CD14-positive monocyte (primary cell): ENCODE results near the gene TULP3. TPM values are rescaled to one million over a fixed set of nuclear protein-coding genes. Genes with fewer than 3 reads are reported as not detected.

Source experiments
- DNase-seq, 3 donors: peaks; one replicate each; pipeline ENCODE4 v3.0.0-alpha.2; 2011 to 2022
- H2AFZ ChIP-seq: 2 replicates; pipeline ENCODE4 v1.6.0; 2012; ENCODE audit warnings: mild to moderate bottlenecking, low read depth, low read length, inconsistent platforms; ENCODE audit not compliant: insufficient read depth, poor library complexity, severe bottlenecking
- H3K27ac ChIP-seq, 2 donors: 1 replicate in 1 of 2; 2 replicates in 1 of 2; pipeline ENCODE4 v1.5.1; 2012 to 2013; ENCODE audit warnings: low read length in 2 of 2, control low read depth in 1 of 2, inconsistent platforms in 1 of 2, low read depth in 1 of 2, mild to moderate bottlenecking in 1 of 2
- H3K27me3 ChIP-seq, 2 donors: one replicate each; pipeline versions ENCODE4 v1.6.0 to v1.6.1; 2011 to 2013; ENCODE audit warnings: low read length in 2 of 2; ENCODE audit not compliant: control insufficient read depth in 2 of 2, insufficient read depth in 2 of 2
- H3K36me3 ChIP-seq, 2 donors: replicated peaks in 1 of 2; 1 replicate in 1 of 2; 2 replicates in 1 of 2; pipeline versions ENCODE4 v1.5.1 to v1.6.1; 2012 to 2013; ENCODE audit warnings: low read length in 2 of 2, control low read depth in 1 of 2, inconsistent platforms in 1 of 2, mild to moderate bottlenecking in 1 of 2; ENCODE audit not compliant: insufficient read depth in 2 of 2, control insufficient read depth in 1 of 2
- H3K4me1 ChIP-seq, 2 donors: 1 replicate in 1 of 2; 2 replicates in 1 of 2; pipeline versions ENCODE4 v1.5.1 to v1.6.1; 2012 to 2013; ENCODE audit warnings: low read length in 2 of 2, control low read depth in 1 of 2, inconsistent platforms in 1 of 2, mild to moderate bottlenecking in 1 of 2, moderate library complexity in 1 of 2; ENCODE audit not compliant: insufficient read depth in 2 of 2, control insufficient read depth in 1 of 2
- H3K4me2 ChIP-seq: replicated peaks from 2 replicates; pipeline ENCODE3; 2012; ENCODE audit warnings: low read length, moderate library complexity, mild to moderate bottlenecking; ENCODE audit not compliant: poor library complexity, severe bottlenecking; ENCODE audit errors: extremely low read depth
- H3K4me3 ChIP-seq, 3 experiments: fragments of 200-600 bp in 1 of 3; sonication (generic) in 1 of 3; replicated peaks in 1 of 3; 1 replicate in 2 of 3; 2 replicates in 1 of 3; pipeline ENCODE4 v1.5.1; 2011 to 2013; ENCODE audit warnings: low read length in 3 of 3, mild to moderate bottlenecking in 3 of 3, control low read depth in 2 of 3, low read depth in 2 of 3, inconsistent platforms in 1 of 3, moderate library complexity in 1 of 3
- H3K79me2 ChIP-seq: 2 replicates; pipeline ENCODE4 v1.6.0; 2012; ENCODE audit warnings: mild to moderate bottlenecking, control low read depth, inconsistent platforms, low read length, moderate library complexity; ENCODE audit not compliant: insufficient read depth
- H3K9ac ChIP-seq: 2 replicates; pipeline ENCODE4 v1.6.0; 2017; ENCODE audit warnings: low read length, mild to moderate bottlenecking; ENCODE audit not compliant: insufficient read depth, poor library complexity, severe bottlenecking
- H3K9me3 ChIP-seq, 2 donors: replicated peaks in 1 of 2; 1 replicate in 1 of 2; 2 replicates in 1 of 2; pipeline versions ENCODE4 v1.5.1 to v1.6.1; 2012 to 2013; ENCODE audit warnings: low read length in 2 of 2, control low read depth in 1 of 2; ENCODE audit not compliant: control insufficient read depth in 1 of 2, insufficient read depth in 1 of 2
- H4K20me1 ChIP-seq: 2 replicates; pipeline ENCODE4 v1.6.0; 2012; ENCODE audit warnings: mild to moderate bottlenecking, low read length, control low read depth, moderate library complexity; ENCODE audit not compliant: insufficient read depth
- H3K27ac Mint-ChIP-seq, 7 donors: one replicate each; pipeline ENCODE4 v1.8.0; 2020; ENCODE audit warnings: mild to moderate bottlenecking in 7 of 7, mixed read lengths in 7 of 7, moderate library complexity in 6 of 7, inconsistent platforms in 2 of 7
- H3K27me3 Mint-ChIP-seq, 3 donors: one replicate each; pipeline ENCODE4 v1.8.0; 2021 to 2022; ENCODE audit warnings: low read depth in 3 of 3, mild to moderate bottlenecking in 3 of 3, mixed read lengths in 3 of 3, moderate library complexity in 3 of 3, inconsistent platforms in 1 of 3
- H3K36me3 Mint-ChIP-seq, 2 donors: one replicate each; pipeline ENCODE4 v1.8.0; 2020; ENCODE audit warnings: mixed read lengths in 2 of 2, inconsistent platforms in 1 of 2, mild to moderate bottlenecking in 1 of 2
- H3K4me1 Mint-ChIP-seq: one replicate; pipeline ENCODE4 v1.8.0; 2020; ENCODE audit warnings: mild to moderate bottlenecking, mixed read lengths
- H3K4me3 Mint-ChIP-seq, 2 donors: one replicate each; pipeline ENCODE4 v1.8.0; 2020; ENCODE audit warnings: mild to moderate bottlenecking in 2 of 2, mixed read lengths in 2 of 2, moderate library complexity in 1 of 2
- H3K9me3 Mint-ChIP-seq, 7 donors: one replicate each; pipeline ENCODE4 v1.8.0; 2020 to 2022; ENCODE audit warnings: mixed read lengths in 7 of 7, mild to moderate bottlenecking in 6 of 7, moderate library complexity in 6 of 7, inconsistent platforms in 2 of 7
- CTCF ChIP-seq: fragments of 200-600 bp; IDR thresholded peaks from one replicate; pipeline ENCODE4 v1.8.0; 2022; ENCODE audit warnings: antibody characterized with exemption, mild to moderate bottlenecking
- WGBS: methylation state at CpG from one replicate; pipeline ENCODE4 v1.1.5; 2013; ENCODE audit warnings: missing lambda C conversion rate; ENCODE audit not compliant: insufficient coverage; 5-methylcytosine and 5-hydroxymethylcytosine counted together
- intact Hi-C, 2 donors: fragments of 100-400 bp; cut with micrococcal nuclease; formaldehyde crosslinking; loops; one replicate each; pipeline versions ENCODE4 v1.15.0 to v1.15.1; 2023
- polyA plus RNA-seq, 3 donors: library from polyadenylated mRNA; depleted of rRNA in 1 of 3; unstranded in 2 of 3; stranded (reverse) in 1 of 3; fragments of 300-500 nt in 2 of 3; fragments of >200 nt in 1 of 3; fragmentation: Illumina TruSeq in 2 of 3; gene quantifications; 1 replicate in 2 of 3; 2 replicates in 1 of 3; pipeline ENCODE4 v1.2.3, GENCODE V29; 2012 to 2021

Gene TULP3
- polyA plus RNA-seq, 3 donors: 1.7 to 3.6 (median 2.3) TPM

- H3K27me3 ChIP-seq: no peaks in the 10 kb centered on the region
- intact Hi-C loops: no loop called here
- H3K36me3 Mint-ChIP-seq: peaks cover 33 to 57% of the 10 kb centered on the region in 2 donors
- no peak overlapping the region for H2AFZ ChIP-seq
- H4K20me1 ChIP-seq: no peaks in the 10 kb centered on the region
- no peak overlapping the region for H3K9ac ChIP-seq
- peak overlapping the region in 2 of 7 donors; percentile 53 to 64 for H3K27ac Mint-ChIP-seq
- H3K9me3 Mint-ChIP-seq: peaks cover 0 to 2% (median 0%) of the 10 kb centered on the region in 7 donors
- TF ChIP-seq CTCF: no peak
- H3K4me1 Mint-ChIP-seq: peaks cover 9% of the 10 kb centered on the region
- peaks cover 11 to 28% of the 10 kb centered on the region in 2 donors for H3K36me3 ChIP-seq
- H3K4me3 Mint-ChIP-seq: no peak overlapping the region
- H3K4me2 ChIP-seq: no peak overlapping the region
- no peaks in the 10 kb centered on the region for H3K27me3 Mint-ChIP-seq
- WGBS: 94% methylated on average over 4 of the region's 5 CpGs
- H3K9me3 ChIP-seq: no peaks in the 10 kb centered on the region
- no peak overlapping the region for H3K27ac ChIP-seq
- DNase-seq: no peak
- no peak overlapping the region for H3K4me3 ChIP-seq
- no peaks in the 10 kb centered on the region for H3K4me1 ChIP-seq
- no peaks in the 10 kb centered on the region for H3K79me2 ChIP-seq
Observed at GRCh38 chr12:2842948-2843347, 47.7 kb upstream of the TULP3 start.

GRCh38 chr12:2844786-2845185 is 45.9 kb upstream of the TULP3 start:
- no peaks in the 10 kb centered on the region for H3K9me3 ChIP-seq
- no peak overlapping the region for H2AFZ ChIP-seq
- no peak overlapping the region for H3K27ac ChIP-seq
- no peaks in the 10 kb centered on the region for H4K20me1 ChIP-seq
- H3K4me3 ChIP-seq: no peak overlapping the region
- no peak overlapping the region for H3K9ac ChIP-seq
- H3K27ac Mint-ChIP-seq: peak overlapping the region in 2 of 7 donors; percentile 11 to 32
- no peaks in the 10 kb centered on the region for H3K9me3 Mint-ChIP-seq
- peaks cover 29 to 44% of the 10 kb centered on the region in 2 donors for H3K36me3 Mint-ChIP-seq
- peaks cover 18 to 21% of the 10 kb centered on the region in 2 donors for H3K36me3 ChIP-seq
- H3K27me3 Mint-ChIP-seq: no peaks in the 10 kb centered on the region
- H3K4me1 ChIP-seq: no peaks in the 10 kb centered on the region
- H3K4me2 ChIP-seq: no peak overlapping the region
- no peak for DNase-seq
- H3K4me3 Mint-ChIP-seq: no peak overlapping the region
- no peaks in the 10 kb centered on the region for H3K79me2 ChIP-seq
- H3K4me1 Mint-ChIP-seq: peaks cover 1% of the 10 kb centered on the region
- no peaks in the 10 kb centered on the region for H3K27me3 ChIP-seq
- TF ChIP-seq CTCF: no peak
- intact Hi-C loops: no loop called here
- WGBS: over 99% methylated on average over 8 of the region's 9 CpGs
